HepG2 (cell line): ENCODE data around the gene DZANK1. TPM values are rescaled to one million over a fixed set of nuclear protein-coding genes. Genes with fewer than 3 reads are reported as not detected.
A peak's percentile ranks its signal among the peaks of the same experiment; 100 is the strongest.

Experiments
- ARID2 ChIP-seq: sonication (generic); formaldehyde crosslinking; IDR thresholded peaks from 2 replicates; pipeline ENCODE4 v1.8.1; 2022; ENCODE audit warnings: mild to moderate bottlenecking, missing genetic modification reagents, borderline replicate concordance
- BRCA1 ChIP-seq: sonication (generic); formaldehyde crosslinking; IDR thresholded peaks from 2 replicates; pipeline ENCODE4 v1.4.0; 2020; ENCODE audit warnings: missing genetic modification reagents
- BRD4 ChIP-seq: sonication (generic); formaldehyde crosslinking; IDR thresholded peaks from 2 replicates; pipeline ENCODE4 v1.4.0; 2020; ENCODE audit warnings: missing genetic modification reagents
- CHD2 ChIP-seq: IDR thresholded peaks from 2 replicates; pipeline ENCODE4 v1.6.1; 2011; ENCODE audit warnings: low read depth, low read length, improper control_type of control experiment
- DPF2 ChIP-seq: sonication (generic); formaldehyde crosslinking; IDR thresholded peaks from 2 replicates; pipeline ENCODE4 v1.4.0; 2020; ENCODE audit warnings: mild to moderate bottlenecking, low read depth, missing genetic modification reagents, borderline replicate concordance
- FOXA3 ChIP-seq: IDR thresholded peaks from 2 replicates; pipeline ENCODE4 v1.6.1; 2016; ENCODE audit warnings: missing genetic modification reagents, missing compliant biosample characterization
- FOXC1 ChIP-seq: sonication (generic); formaldehyde crosslinking; IDR thresholded peaks from 2 replicates; pipeline ENCODE4 v1.8.0; 2022; ENCODE audit warnings: mild to moderate bottlenecking, missing genetic modification reagents, borderline replicate concordance
- MAX ChIP-seq: IDR thresholded peaks from 2 replicates; pipeline ENCODE4 v1.6.1; 2012; ENCODE audit warnings: inconsistent platforms
- NCOR1 ChIP-seq: fragments of 200-600 bp; sonication (generic); IDR thresholded peaks from 2 replicates; pipeline ENCODE4 v1.7.0; 2017; ENCODE audit warnings: antibody characterized with exemption, low read length, borderline replicate concordance
- NFAT5 ChIP-seq: sonication (generic); formaldehyde crosslinking; IDR thresholded peaks from 2 replicates; pipeline ENCODE4 v1.4.0; 2020; ENCODE audit warnings: missing genetic modification reagents
- PAF1 ChIP-seq: IDR thresholded peaks from 2 replicates; pipeline ENCODE4 v1.6.1; 2016; ENCODE audit warnings: missing genetic modification reagents, missing compliant biosample characterization
- SIN3B ChIP-seq: fragments of 150-350 bp; IDR thresholded peaks from 2 replicates; pipeline ENCODE4 v1.6.1; 2014; ENCODE audit warnings: low read length
- TFE3 ChIP-seq: IDR thresholded peaks from 2 replicates; pipeline ENCODE4 v1.6.1; 2016
- U2AF1 ChIP-seq: fragments of 200-400 bp; formaldehyde crosslinking; optimal IDR thresholded peaks from 2 replicates; pipeline ENCODE3; 2017; ENCODE audit warnings: mild to moderate bottlenecking, low read depth, low read length
- ZNF232 ChIP-seq: sonication (generic); formaldehyde crosslinking; IDR thresholded peaks from 2 replicates; pipeline ENCODE4 v1.4.0; 2020; ENCODE audit warnings: missing genetic modification reagents, borderline replicate concordance
- ZNF512B ChIP-seq: sonication (generic); formaldehyde crosslinking; IDR thresholded peaks from 2 replicates; pipeline ENCODE4 v1.5.1; 2020; ENCODE audit warnings: missing genetic modification reagents, mild to moderate bottlenecking, borderline replicate concordance
- ZNF614 ChIP-seq: IDR thresholded peaks from 2 replicates; pipeline ENCODE4 v1.6.1; 2018; ENCODE audit warnings: missing biosample characterization, missing genetic modification reagents, inconsistent platforms, borderline replicate concordance
- polyA plus RNA-seq, 8 experiments: library from polyadenylated mRNA; depleted of rRNA in 3 of 8; stranded (reverse) in 7 of 8; unstranded in 1 of 8; fragments of >200 nt; fragmentation: Illumina TruSeq in 4 of 8; extraction: Trizol in 4 of 8; gene quantifications; 2 replicates each; pipeline versions ENCODE4 v1.2.1 to v1.2.3, GENCODE V29; 2011 to 2016; ENCODE audit warnings: low read depth in 4 of 8, missing spikeins in 1 of 8, mixed read lengths in 1 of 8; ENCODE audit not compliant: insufficient read depth in 1 of 8
- total RNA-seq, 5 experiments: library from RNA; depleted of rRNA; stranded (reverse); fragments of >200 nt; fragmentation: Illumina TruSeq; extraction: Trizol; gene quantifications; 2 replicates each; pipeline ENCODE4 v1.2.3, GENCODE V29; 2016; ENCODE audit warnings: low read depth in 1 of 5

The DZANK1 gene
- total and polyA plus RNA-seq, 2 of the 13 experiments (the other 11 are each of a cell fraction or from before 2014, with no cell fraction given) = 1.6 to 3.2 TPM

GRCh38 chr20:18507218-18508191 lies 40.7 kb upstream of the DZANK1 start, which contains the start of gene SEC23B (continued):
- TF ChIP-seq NFAT5 (CRISPR knock-in tag) (peak; percentile 56; the same call in 1 of the 2 replicates), MAX (peak; percentile 77), BRD4 (CRISPR knock-in tag) (peak; percentile 95), NCOR1 (peak; percentile 26; the same call in 1 of the 2 replicates), ARID2 (0 out of 2 replicates have a peak, but pooled peaks have one; percentile 31), DPF2 (CRISPR knock-in tag) (no peak), TFE3 (CRISPR knock-in tag) (peak; percentile 77; the same call in 1 of the 2 replicates), CHD2 (peak; percentile 90), FOXA3 (CRISPR knock-in tag) (peak; percentile 44), PAF1 (CRISPR knock-in tag) (no peak), FOXC1 (CRISPR knock-in tag) (peak; percentile 46; the same call in 1 of the 2 replicates), U2AF1 (peak; percentile 80), ZNF614 (CRISPR knock-in tag) (peak; percentile 92), ZNF512B (CRISPR knock-in tag) (peak; percentile 61), BRCA1 (peak; percentile 86), ZNF232 (CRISPR knock-in tag) (peak; percentile 93), SIN3B (peak; percentile 53; the same call in 1 of the 2 replicates)
